Urinary bladder (tissue), 4 donors: Measurements from ENCODE around the gene BEST4. TPM values are rescaled to one million over a fixed set of nuclear protein-coding genes. Genes with fewer than 3 reads are reported as not detected.
"Not testable (repeated sequence)": the region's sequence is repeated elsewhere in the genome, so short reads cannot be mapped to it uniquely, and the experiment has no call there.

Experiments used
- DNase-seq: peaks from one replicate; pipeline ENCODE4 v3.0.0-alpha.2; 2015; ENCODE audit errors: extremely low spot score
- H3K27ac ChIP-seq: one replicate; pipeline ENCODE4 v1.5.1; 2013; ENCODE audit warnings: low read depth, mild to moderate bottlenecking, moderate library complexity
- H3K36me3 ChIP-seq: one replicate; pipeline ENCODE4 v1.6.1; 2013; ENCODE audit warnings: mild to moderate bottlenecking, moderate library complexity; ENCODE audit not compliant: insufficient read depth
- H3K4me1 ChIP-seq: one replicate; pipeline ENCODE4 v1.6.1; 2013; ENCODE audit warnings: mild to moderate bottlenecking, moderate library complexity; ENCODE audit not compliant: insufficient read depth
- H3K4me3 ChIP-seq: one replicate; pipeline ENCODE4 v1.5.1; 2013; ENCODE audit warnings: low read depth, low read length
- WGBS: extraction: QIAGEN DNeasy Blood & Tissue Kit; methylation state at CpG from one replicate; pipeline ENCODE4 v1.1.7; 2013; 5-methylcytosine and 5-hydroxymethylcytosine counted together
- polyA plus RNA-seq: library from polyadenylated mRNA; stranded (reverse); fragments of 200-250 nt; gene quantifications from one replicate; pipeline ENCODE4 v1.2.3, GENCODE V29; 2013
- small RNA-seq: library from RNA; depleted of rRNA; stranded (forward); fragments of <200 nt; gene quantifications from one replicate; pipeline ENCODE3, GENCODE V24; 2014
- total RNA-seq: library from RNA; depleted of rRNA; stranded (reverse); fragments of >200 nt; gene quantifications from one replicate; pipeline ENCODE4 v1.2.3, GENCODE V29; 2014
- donor health status: healthy with polysubstance abuse.
- donor health status: healthy.

The BEST4 gene
- total and polyA plus RNA-seq, 2 donors, result 0.30 TPM; not detected in 1

DNA sequence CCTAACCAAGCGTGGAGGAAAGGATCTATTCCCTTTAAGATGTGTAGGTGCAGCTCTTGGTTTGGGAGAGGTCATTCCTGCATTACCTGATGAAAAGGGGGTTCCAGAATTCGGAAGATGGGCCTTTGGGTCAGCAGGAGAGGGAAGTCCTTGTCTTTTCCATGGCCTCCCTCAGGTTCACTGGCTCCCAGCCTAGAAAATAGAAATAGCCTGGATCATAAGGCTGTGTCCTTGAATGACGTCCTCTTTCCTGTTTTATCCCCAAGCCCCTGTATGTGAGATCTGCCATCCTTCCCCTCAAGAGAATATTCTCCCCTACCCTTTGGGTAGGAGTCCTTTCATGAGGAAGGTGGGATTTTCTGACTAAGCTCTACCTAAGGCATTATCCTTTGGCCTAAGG, 27.1 kb downstream of the BEST4 start:
- Histone ChIP-seq H3K4me1 (no peaks in the 10 kb centered on the region), H3K36me3 (no peaks in the 10 kb centered on the region), H3K4me3 (no peak overlapping the region), H3K27ac (no peak overlapping the region)
- 93% methylated on average over 3 of the region's 3 CpGs for WGBS
- DNase-seq, result no peak

DNA sequence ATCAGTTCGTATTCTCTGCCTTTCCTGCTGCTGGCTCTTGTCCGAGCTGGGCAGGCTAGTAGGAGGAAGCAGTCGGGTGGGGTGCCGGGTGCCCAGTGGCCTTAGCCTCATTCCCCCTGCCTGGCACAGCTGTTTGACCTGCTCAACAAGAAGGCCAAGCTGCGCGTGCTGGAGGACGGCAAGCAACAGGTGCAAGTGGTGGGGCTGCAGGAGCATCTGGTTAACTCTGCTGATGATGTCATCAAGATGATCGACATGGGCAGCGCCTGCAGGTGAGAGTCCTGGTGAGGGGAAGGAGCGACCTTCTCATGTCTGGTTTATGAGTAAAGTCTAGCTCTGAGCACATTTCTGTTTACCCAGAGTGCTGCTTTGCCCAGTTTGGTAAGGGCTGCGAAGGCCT, 28.9 kb downstream of the BEST4 start:
- H3K36me3 ChIP-seq, result no peaks in the 10 kb centered on the region
- H3K4me3 ChIP-seq, result no peak overlapping the region
- no peak overlapping the region for H3K27ac ChIP-seq
- DNase-seq, result no peak
- no peaks in the 10 kb centered on the region for H3K4me1 ChIP-seq
- 90% methylated on average over 11 of the region's 11 CpGs for WGBS

GRCh38 chr1:44757420-44757819, 30.6 kb downstream of the BEST4 start:
- H3K4me1 ChIP-seq, result no peaks in the 10 kb centered on the region
- no peak overlapping the region for H3K4me3 ChIP-seq
- H3K27ac ChIP-seq, result no peak overlapping the region
- 96% methylated on average over 2 of the region's 2 CpGs for WGBS
- no peaks in the 10 kb centered on the region for H3K36me3 ChIP-seq
- DNase-seq, result no peak

DNA sequence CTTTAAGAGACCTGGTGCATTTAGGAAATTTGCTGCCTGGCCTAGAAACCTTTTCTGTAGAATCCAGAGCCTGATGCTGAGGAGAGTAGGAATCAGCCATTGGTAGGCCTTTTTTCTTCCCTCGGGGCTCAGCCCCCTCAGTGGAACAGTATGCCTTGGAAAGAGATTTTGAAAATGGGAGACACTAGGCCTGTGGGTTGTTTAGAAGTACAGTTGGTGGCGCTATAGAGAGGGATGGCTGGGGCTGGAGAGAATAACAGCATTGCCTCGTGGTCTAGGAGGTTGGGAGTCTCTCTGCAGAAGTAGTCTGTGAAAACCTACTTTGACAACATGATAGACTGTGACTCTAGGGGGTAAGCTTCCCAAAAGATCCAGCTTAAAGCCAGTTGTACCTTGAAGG, 40.1 kb downstream of the BEST4 start:
- Histone ChIP-seq H3K36me3 (no peaks in the 10 kb centered on the region), H3K4me3 (no peak overlapping the region), H3K27ac (no peak overlapping the region), H3K4me1 (no peaks in the 10 kb centered on the region)
- no peak for DNase-seq
- 90% methylated on average over 3 of the region's 3 CpGs for WGBS

GRCh38 chr1:44743211-44743610, 44.8 kb downstream of the BEST4 start:
- no peak for DNase-seq
- no peaks in the 10 kb centered on the region for H3K4me1 ChIP-seq
- no peak overlapping the region for H3K27ac ChIP-seq
- 73% methylated on average over 1 of the region's 1 CpG for WGBS
- H3K4me3 ChIP-seq, result no peak overlapping the region
- no peaks in the 10 kb centered on the region for H3K36me3 ChIP-seq

- DNase-seq, result no peak
- WGBS, result 3% methylated on average over 14 of the region's 14 CpGs
- Histone ChIP-seq H3K4me1 (no peaks in the 10 kb centered on the region), H3K36me3 (no peaks in the 10 kb centered on the region), H3K4me3 (peak overlapping the region; percentile 29), H3K27ac (no peak overlapping the region)
These were observed 47.8 kb downstream of the BEST4 start for GRCh38 chr1:44740179-44740617.

DNA sequence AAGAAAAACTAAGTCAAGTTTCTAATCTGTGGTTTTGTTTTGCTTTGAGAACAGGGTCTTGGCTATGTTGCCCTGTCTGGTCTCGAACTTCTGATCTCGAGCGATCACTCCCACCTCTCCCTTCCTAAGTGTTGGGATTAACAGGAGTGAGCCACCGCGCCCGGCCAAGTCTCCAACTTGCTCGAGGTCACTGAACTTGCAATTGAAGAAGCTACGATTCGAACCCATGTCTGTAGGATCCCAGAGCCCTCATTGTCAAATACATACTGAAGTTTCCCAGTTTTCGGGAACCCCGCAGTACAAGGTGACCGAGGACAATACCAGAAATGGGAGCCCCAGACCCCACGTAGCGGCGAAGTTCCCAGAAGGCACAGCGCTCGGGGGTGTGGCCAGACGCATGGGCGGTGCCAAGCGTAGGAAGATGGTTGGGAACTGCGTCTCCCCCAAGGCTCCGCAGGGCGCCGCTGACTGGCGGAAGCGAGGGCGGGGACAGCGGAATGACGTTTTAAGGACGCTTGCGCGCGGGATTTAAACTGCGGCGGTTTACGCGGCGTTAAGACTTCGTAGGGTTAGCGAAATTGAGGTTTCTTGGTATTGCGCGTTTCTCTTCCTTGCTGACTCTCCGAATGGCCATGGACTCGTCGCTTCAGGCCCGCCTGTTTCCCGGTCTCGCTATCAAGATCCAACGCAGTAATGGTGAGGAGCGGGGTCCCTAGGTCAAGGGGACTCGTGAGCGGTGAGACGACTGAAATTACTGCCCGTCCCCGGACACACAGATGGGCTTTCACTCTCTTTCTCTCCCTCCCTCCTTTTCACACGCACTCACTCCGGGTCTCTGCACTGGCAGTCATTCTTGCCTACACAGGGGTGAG, 48.4 kb downstream of the BEST4 start, which contains the start of gene KIF2C:
KIF2C (plus strand) TSS at position 531 of the 872 bp plus-strand sequence; CDS start at position 627, 96 bp downstream.
- peak within 1 kb of the TSS; percentile 29 for H3K4me3 ChIP-seq
- no peaks in the 10 kb centered on the region for H3K36me3 ChIP-seq
- H3K4me1 ChIP-seq, result no peaks in the 10 kb centered on the region
- under 1% methylated on average over 57 of the region's 57 CpGs for WGBS
- DNase-seq, result peak; percentile 95
- H3K27ac ChIP-seq, result peak within 1 kb of the TSS; percentile 13

DNA sequence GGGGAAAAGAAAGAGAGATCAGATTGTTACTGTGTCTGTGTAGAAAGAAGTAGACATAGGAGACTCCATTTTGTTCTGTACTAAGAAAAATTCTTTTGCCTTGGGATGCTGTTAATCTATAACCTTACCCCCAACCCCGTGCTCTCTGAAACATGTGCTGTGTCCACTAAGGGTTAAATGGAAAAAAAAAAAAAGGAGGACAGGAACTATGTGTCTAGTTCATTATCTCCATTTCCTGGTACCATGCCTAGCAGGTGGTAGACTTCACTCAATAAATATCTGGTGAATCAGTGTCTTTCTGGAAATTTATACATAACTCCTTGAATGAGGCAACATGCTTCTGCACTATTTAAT, 49.0 kb downstream of the BEST4 start:
- WGBS, result 72% methylated on average over 1 of the region's 1 CpG
- not testable (repeated sequence) for H3K36me3 ChIP-seq, DNase-seq, H3K27ac ChIP-seq, H3K4me1 ChIP-seq
- H3K4me3 ChIP-seq, result peak overlapping the region; percentile 29

DNA sequence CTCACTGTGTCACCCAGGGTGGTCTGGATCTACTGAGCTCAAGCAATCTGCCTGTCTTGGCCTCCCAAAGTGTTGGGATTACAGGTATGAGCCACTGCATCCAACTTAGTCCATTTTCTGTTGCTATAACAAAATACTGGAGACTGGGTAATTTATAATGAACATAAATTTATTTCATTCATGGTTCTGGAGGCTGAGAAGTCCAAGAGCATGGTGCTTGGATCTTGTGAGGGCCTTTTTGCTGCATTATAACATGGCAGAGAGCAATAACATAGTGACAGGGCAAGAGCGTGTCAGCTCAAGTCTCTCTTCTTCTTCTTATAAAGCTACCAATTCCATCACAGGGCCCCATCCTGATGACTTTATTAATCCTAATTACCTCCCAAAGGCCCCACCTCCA, 52.0 kb downstream of the BEST4 start:
- 97% methylated on average over 1 of the region's 1 CpG for WGBS
- Histone ChIP-seq H3K4me3 (no peak overlapping the region), H3K27ac (no peak overlapping the region), H3K4me1 (no peaks in the 10 kb centered on the region), H3K36me3 (no peaks in the 10 kb centered on the region)
- no peak for DNase-seq

DNA sequence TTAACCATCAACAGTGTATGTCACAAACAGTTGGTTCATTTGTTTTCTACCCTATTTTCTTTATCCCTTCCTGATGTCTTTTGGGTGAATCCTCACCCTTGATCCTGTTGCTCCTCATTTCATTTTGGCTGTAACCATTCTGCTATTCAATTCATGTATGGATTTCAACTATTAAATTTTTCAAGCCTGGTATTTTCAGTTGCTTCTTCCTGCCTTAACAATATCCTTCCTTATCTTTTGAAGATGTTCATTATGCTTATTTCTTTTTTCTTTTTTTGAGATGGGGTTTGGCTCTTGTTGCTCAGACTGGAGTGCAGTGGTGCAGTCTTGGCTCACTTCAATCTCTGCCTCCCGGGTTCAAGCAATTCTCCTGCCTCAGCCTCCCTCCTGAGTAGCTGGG, 54.2 kb downstream of the BEST4 start:
- no peak for DNase-seq
- H3K4me1 ChIP-seq, result no peaks in the 10 kb centered on the region
- no peaks in the 10 kb centered on the region for H3K36me3 ChIP-seq
- H3K4me3 ChIP-seq, result no peak overlapping the region
- WGBS, result 86% methylated on average over 1 of the region's 1 CpG
- no peak overlapping the region for H3K27ac ChIP-seq

Small RNA genes lying within 50 kb of the gene (small RNA-seq; reads per million reads assigned to genes)
- gene SNORD38A, result 96.0 reads per million, percentile 97 among the genes with 10 or more reads in this experiment
- gene SNORD38B, result not detected
- 1,738 reads per million, percentile 99 among the genes with 10 or more reads in this experiment for gene SNORD46
- gene SNORD55, result not detected

Other genes starting within 250 kb of the BEST4 start
- 2.4 TPM for gene TMEM53, start 113.7 kb downstream of the BEST4 start, total RNA-seq
- 13.2 TPM for gene TMEM53, start 113.7 kb downstream of the BEST4 start, polyA plus RNA-seq
- gene ARMH1, start 113.5 kb downstream of the BEST4 start, total RNA-seq, result 1.4 TPM
- 3.5 TPM for gene ARMH1, start 113.5 kb downstream of the BEST4 start, polyA plus RNA-seq
- not detected for gene RNU5D-1, start 57.0 kb downstream of the BEST4 start, total RNA-seq
- not detected for gene RNU5D-1, start 57.0 kb downstream of the BEST4 start, polyA plus RNA-seq
- 9.4 TPM for gene KIF2C, start 48.3 kb downstream of the BEST4 start, total RNA-seq
- 2.6 TPM for gene KIF2C, start 48.3 kb downstream of the BEST4 start, polyA plus RNA-seq
- 1,711 TPM for gene RPS8, start 12.6 kb downstream of the BEST4 start, total RNA-seq
- gene RPS8, start 12.6 kb downstream of the BEST4 start, polyA plus RNA-seq, result 2,358 TPM
- gene PLK3, start 12.2 kb upstream of the BEST4 start, total RNA-seq, result 4.7 TPM
- 16.0 TPM for gene PLK3, start 12.2 kb upstream of the BEST4 start, polyA plus RNA-seq
- gene DYNLT4, start 19.2 kb upstream of the BEST4 start, total RNA-seq, result not detected
- 0.35 TPM for gene DYNLT4, start 19.2 kb upstream of the BEST4 start, polyA plus RNA-seq
- 5.3 TPM for gene BTBD19, start 20.4 kb upstream of the BEST4 start, total RNA-seq
- 4.3 TPM for gene BTBD19, start 20.4 kb upstream of the BEST4 start, polyA plus RNA-seq
- 4.4 TPM for gene PTCH2, start 55.1 kb upstream of the BEST4 start, total RNA-seq
- 2.2 TPM for gene PTCH2, start 55.1 kb upstream of the BEST4 start, polyA plus RNA-seq
- 27.8 TPM for gene EIF2B3, start 198.4 kb upstream of the BEST4 start, total RNA-seq
- 23.2 TPM for gene EIF2B3, start 198.4 kb upstream of the BEST4 start, polyA plus RNA-seq
- 9.4 TPM for gene HECTD3, start 223.2 kb upstream of the BEST4 start, total RNA-seq
- 37.2 TPM for gene HECTD3, start 223.2 kb upstream of the BEST4 start, polyA plus RNA-seq
- gene UROD, start 224.1 kb upstream of the BEST4 start, total RNA-seq, result 75.4 TPM
- gene UROD, start 224.1 kb upstream of the BEST4 start, polyA plus RNA-seq, result 97.6 TPM